Nephron progenitor cell (in vitro differentiated cells): ENCODE data around the gene NAT8L.
"Not testable (repeated sequence)": the region's sequence is repeated elsewhere in the genome, so short reads cannot be mapped to it uniquely, and the experiment has no call there.

Experiments
- DNase-seq: peaks from one replicate; pipeline ENCODE4 v3.0.0; 2021
- H3K27ac Mint-ChIP-seq: 2 replicates; pipeline ENCODE4 v1.8.0; 2021; ENCODE audit warnings: mild to moderate bottlenecking, moderate library complexity, mixed read lengths
- H3K27me3 Mint-ChIP-seq: 2 replicates; pipeline ENCODE4 v1.8.0; 2021; ENCODE audit warnings: mild to moderate bottlenecking, low read depth, mixed read lengths; ENCODE audit not compliant: poor library complexity
- H3K36me3 Mint-ChIP-seq: 2 replicates; pipeline ENCODE4 v1.8.0; 2021; ENCODE audit warnings: low read depth, mixed read lengths
- H3K4me1 Mint-ChIP-seq: 2 replicates; pipeline ENCODE4 v1.8.0; 2021; ENCODE audit warnings: mixed read lengths
- H3K4me3 Mint-ChIP-seq: 2 replicates; pipeline ENCODE4 v1.8.0; 2021; ENCODE audit warnings: mild to moderate bottlenecking, moderate library complexity, mixed read lengths
- H3K9me3 Mint-ChIP-seq: 2 replicates; pipeline ENCODE4 v1.8.0; 2021; ENCODE audit warnings: mild to moderate bottlenecking, moderate library complexity, mixed read lengths
- TF ChIP-seq, protein P1 (sequence below): fragments of 200-600 bp; sonication (generic); IDR thresholded peaks from 2 replicates; pipeline ENCODE4 v1.5.0; 2021; ENCODE audit warnings: antibody characterized with exemption

The NAT8L gene, protein sequence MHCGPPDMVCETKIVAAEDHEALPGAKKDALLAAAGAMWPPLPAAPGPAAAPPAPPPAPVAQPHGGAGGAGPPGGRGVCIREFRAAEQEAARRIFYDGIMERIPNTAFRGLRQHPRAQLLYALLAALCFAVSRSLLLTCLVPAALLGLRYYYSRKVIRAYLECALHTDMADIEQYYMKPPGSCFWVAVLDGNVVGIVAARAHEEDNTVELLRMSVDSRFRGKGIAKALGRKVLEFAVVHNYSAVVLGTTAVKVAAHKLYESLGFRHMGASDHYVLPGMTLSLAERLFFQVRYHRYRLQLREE

DNA sequence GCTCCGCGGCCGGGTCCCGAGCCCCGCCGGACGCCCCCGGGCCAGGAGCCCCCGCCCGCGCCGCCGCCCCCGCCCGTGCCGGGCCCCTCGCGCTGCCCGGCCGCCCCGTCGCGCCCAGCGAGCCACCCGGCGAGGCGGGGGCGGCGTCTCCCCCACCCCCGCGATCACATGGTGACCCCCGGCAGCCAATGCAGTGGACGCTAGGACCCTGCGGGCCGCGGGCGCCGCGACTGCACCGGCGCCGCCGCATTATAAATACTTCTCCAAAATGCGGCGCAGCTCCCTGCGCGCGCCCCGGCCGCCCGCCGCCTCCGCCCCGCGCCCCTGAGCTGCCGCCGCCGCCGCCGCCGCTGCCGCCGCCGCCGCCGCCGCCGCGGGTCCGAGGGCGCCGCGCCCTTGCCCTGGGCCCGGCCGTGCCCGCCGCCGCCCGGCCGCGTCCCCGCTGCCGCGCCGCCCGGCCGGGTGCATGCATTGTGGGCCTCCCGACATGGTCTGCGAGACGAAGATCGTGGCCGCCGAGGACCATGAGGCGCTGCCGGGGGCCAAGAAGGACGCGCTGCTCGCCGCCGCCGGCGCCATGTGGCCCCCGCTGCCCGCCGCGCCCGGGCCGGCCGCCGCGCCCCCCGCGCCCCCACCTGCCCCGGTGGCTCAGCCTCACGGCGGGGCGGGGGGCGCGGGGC is at the start of gene NAT8L:
NAT8L (plus strand) TSS at position 282 of the 680 bp plus-strand sequence; CDS start at position 467, 185 bp downstream.
- DNase-seq: peak; percentile 62
- Mint-ChIP-seq H3K4me1 (no peaks in the 10 kb centered on the region), H3K36me3 (no peaks in the 10 kb centered on the region), H3K9me3 (no peaks in the 10 kb centered on the region), H3K27me3 (peaks cover 57% of the 10 kb centered on the region), H3K4me3 (no peak within 1 kb of the TSS), H3K27ac (no peak within 1 kb of the TSS)
- TF ChIP-seq, protein P1, sequence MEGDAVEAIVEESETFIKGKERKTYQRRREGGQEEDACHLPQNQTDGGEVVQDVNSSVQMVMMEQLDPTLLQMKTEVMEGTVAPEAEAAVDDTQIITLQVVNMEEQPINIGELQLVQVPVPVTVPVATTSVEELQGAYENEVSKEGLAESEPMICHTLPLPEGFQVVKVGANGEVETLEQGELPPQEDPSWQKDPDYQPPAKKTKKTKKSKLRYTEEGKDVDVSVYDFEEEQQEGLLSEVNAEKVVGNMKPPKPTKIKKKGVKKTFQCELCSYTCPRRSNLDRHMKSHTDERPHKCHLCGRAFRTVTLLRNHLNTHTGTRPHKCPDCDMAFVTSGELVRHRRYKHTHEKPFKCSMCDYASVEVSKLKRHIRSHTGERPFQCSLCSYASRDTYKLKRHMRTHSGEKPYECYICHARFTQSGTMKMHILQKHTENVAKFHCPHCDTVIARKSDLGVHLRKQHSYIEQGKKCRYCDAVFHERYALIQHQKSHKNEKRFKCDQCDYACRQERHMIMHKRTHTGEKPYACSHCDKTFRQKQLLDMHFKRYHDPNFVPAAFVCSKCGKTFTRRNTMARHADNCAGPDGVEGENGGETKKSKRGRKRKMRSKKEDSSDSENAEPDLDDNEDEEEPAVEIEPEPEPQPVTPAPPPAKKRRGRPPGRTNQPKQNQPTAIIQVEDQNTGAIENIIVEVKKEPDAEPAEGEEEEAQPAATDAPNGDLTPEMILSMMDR: no peak

DNA sequence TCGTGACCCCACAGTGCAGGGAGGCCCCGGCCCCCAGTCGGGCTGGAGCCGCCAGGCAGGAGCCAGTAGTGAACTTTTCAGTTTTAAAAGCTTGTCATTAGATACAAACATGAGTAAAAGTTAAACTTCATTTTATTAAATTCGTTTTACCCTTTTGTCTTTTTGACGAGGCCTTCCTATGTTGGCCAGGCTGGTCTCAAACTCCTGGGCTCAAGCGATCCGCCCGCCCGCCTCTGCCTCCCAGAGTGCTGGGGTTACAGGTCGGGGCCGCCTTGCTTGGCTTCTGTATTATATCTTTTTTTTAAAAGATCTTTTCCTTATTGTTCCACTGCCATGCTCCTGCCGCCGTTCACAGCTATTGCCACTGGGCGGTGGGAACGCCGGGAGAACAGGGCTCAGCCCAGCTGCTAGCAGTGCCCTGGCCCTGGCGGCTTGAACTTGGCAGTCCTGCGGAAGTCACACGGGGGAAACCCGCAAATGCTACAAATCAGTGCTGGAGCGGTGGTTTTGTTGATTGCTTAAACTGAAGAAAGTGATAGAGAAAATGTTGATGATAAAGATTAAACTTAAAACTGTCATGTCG is 49.4 kb upstream of the NAT8L start:
- Mint-ChIP-seq H3K4me1 (peaks cover 27% of the 10 kb centered on the region), H3K9me3 (no peaks in the 10 kb centered on the region), H3K27ac (no peak overlapping the region), H3K36me3 (peaks cover 24% of the 10 kb centered on the region), H3K4me3 (peak overlapping the region; percentile 95), H3K27me3 (peaks cover 38% of the 10 kb centered on the region)
- TF ChIP-seq, protein P1: no peak
- DNase-seq: peak; percentile 60

DNA sequence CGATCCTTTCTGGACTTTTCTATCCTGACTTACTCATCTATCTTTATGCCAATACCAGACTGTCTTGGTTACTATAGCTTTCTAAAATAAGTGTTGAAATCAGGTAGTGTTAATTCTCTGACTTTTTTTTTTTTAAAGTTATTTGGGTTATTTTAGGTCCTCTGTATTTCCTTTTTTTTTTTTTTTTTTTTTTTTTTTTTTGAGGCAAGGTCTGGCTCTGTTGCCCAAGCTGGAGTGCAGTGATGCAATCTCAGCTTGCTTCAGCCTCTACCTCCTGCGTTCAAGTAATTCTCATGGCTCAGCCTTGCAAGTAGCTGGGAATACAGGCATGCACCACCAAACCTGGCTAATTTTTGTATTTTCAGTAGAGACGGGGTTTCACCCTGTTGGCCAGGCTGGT is 47.5 kb upstream of the NAT8L start:
- no peak for DNase-seq
- H3K36me3 Mint-ChIP-seq: peaks cover 6% of the 10 kb centered on the region

DNA sequence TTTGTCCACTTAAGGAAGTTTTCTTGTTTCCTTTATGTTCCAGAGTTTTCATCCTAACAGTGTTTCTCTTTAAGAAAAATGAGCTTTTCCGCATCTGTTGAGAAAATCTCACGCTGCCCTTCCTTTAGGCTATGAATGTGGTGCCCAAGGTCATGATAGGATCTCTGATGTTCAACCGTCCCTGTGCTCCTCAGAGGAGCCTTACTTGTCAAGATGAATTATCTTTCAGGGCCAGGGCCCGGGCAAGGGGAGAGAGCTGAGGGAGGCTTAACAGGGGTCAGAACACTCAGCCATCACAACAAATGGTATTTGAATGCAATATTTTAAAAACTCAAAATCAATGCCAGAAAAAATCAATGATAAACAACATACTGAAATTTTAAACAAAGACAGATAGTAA is 44.1 kb upstream of the NAT8L start:
- H3K9me3 Mint-ChIP-seq: peaks cover 3% of the 10 kb centered on the region

More for the DNA sequence above, 47.5 kb upstream of the NAT8L start:
- Mint-ChIP-seq H3K4me3 (no peak overlapping the region), H3K27ac (no peak overlapping the region), H3K9me3 (no peaks in the 10 kb centered on the region), H3K27me3 (peaks cover 39% of the 10 kb centered on the region), H3K4me1 (peaks cover 22% of the 10 kb centered on the region)
- TF ChIP-seq, protein P1: no peak

DNA sequence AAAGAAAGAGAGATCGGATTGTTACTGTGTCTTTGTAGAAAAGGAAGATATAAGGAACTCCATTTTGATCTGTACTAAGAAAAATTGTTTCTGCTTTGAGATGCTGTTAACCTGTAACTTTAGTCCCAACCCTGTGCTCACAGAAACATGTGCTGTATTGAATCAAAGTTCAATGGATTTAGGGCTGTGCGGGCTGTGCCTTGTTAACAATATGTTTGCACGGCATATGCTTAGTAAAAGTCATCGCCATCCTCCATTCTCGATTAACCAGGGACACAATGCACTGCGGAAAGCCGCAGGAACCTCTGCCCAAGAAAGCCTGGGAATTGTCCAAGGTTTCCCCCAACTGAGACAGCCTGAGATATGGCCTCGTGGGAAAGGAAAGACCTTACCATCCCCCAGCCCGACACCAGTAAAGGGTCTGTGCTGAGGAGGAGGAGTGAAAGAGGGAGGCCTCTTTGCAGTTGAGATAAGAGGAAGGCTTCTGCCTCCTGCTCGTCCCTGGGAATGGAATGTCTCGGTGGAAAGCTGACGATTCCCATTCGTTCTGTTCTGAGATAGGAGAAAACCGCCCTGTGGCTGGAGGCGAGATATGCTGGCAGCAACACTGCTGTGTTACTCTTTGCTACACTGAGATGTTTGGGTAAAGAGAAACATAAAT is 37.6 kb upstream of the NAT8L start:
- not testable (repeated sequence) for DNase-seq, H3K27ac Mint-ChIP-seq, H3K36me3 Mint-ChIP-seq
- Mint-ChIP-seq H3K4me1 (peaks cover 15% of the 10 kb centered on the region), H3K4me3 (peak overlapping the region; percentile 36), H3K27me3 (peaks cover 31% of the 10 kb centered on the region), H3K9me3 (peaks cover 28% of the 10 kb centered on the region)

More for the DNA sequence above, 44.1 kb upstream of the NAT8L start:
- Mint-ChIP-seq H3K36me3 (no peaks in the 10 kb centered on the region), H3K4me1 (peaks cover 7% of the 10 kb centered on the region), H3K27me3 (peaks cover 36% of the 10 kb centered on the region), H3K4me3 (no peak overlapping the region), H3K27ac (no peak overlapping the region)
- TF ChIP-seq, protein P1: no peak
- DNase-seq: peak; percentile 21

DNA sequence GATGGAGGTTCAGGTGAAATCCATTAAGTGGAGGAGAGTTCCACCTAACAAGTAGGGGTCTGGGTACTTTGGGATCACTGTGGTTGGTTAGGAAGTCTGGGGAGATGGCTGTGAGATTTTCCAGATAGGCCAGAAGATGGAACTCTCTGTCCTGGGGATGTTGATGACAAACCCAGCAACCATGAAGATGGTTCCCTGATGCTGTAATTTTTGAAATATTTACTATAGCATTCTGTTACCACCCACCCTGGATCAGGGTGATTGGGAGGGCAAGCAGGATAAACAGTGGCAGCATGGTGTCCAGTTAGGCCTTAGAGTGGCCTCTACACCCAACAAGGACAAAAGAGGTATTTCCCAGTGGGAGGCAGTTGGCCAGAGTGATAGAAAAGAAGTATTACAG is 34.4 kb upstream of the NAT8L start:
- Mint-ChIP-seq H3K27ac (no peak overlapping the region), H3K9me3 (peaks cover 49% of the 10 kb centered on the region), H3K4me1 (peaks cover 15% of the 10 kb centered on the region), H3K36me3 (no peaks in the 10 kb centered on the region), H3K4me3 (no peak overlapping the region), H3K27me3 (peaks cover 59% of the 10 kb centered on the region)
- DNase-seq: no peak
- TF ChIP-seq, protein P1: no peak
